Lung (tissue), 12 donors: ENCODE results near the gene ASB11. TPM values are rescaled to one million over a fixed set of nuclear protein-coding genes. Genes with fewer than 3 reads are reported as not detected.

ENCODE experiments used
- ATAC-seq: fragments of 200-7000 bp; cut with Tn5 transposase; one replicate; pipeline ENCODE4 v1.9.1; 2020; ENCODE audit warnings: moderate number of reproducible peaks; ENCODE audit not compliant: insufficient read depth, low FRiP score
- DNase-seq, 3 donors: peaks; one replicate each; pipeline ENCODE4 v3.0.0-alpha.2; 2013 to 2017
- H3K27ac ChIP-seq, 2 donors: one replicate each; pipeline ENCODE4 v1.5.1; 2013; ENCODE audit warnings: mild to moderate bottlenecking in 2 of 2, moderate library complexity in 2 of 2, control low read depth in 1 of 2, inconsistent platforms in 1 of 2, low read depth in 1 of 2, low read length in 1 of 2
- H3K27me3 ChIP-seq, 3 donors: one replicate each; pipeline ENCODE4 v1.5.1; 2013; ENCODE audit warnings: low read length in 2 of 3; ENCODE audit not compliant: control insufficient read depth in 3 of 3, insufficient read depth in 3 of 3
- H3K36me3 ChIP-seq, 4 donors: one replicate each; pipeline ENCODE4 v1.5.1; 2013; ENCODE audit warnings: low read length in 4 of 4, mild to moderate bottlenecking in 1 of 4, moderate library complexity in 1 of 4; ENCODE audit not compliant: control insufficient read depth in 4 of 4, insufficient read depth in 4 of 4
- H3K4me1 ChIP-seq, 5 donors: one replicate each; pipeline ENCODE4 v1.5.1; 2013; ENCODE audit warnings: low read length in 5 of 5, mild to moderate bottlenecking in 2 of 5, moderate library complexity in 1 of 5; ENCODE audit not compliant: control insufficient read depth in 5 of 5, insufficient read depth in 5 of 5
- H3K4me3 ChIP-seq: one replicate; pipeline ENCODE4 v1.5.1; 2013; ENCODE audit warnings: mild to moderate bottlenecking, control low read depth, moderate library complexity
- H3K9ac ChIP-seq, 2 donors: one replicate each; pipeline ENCODE4 v1.5.1; 2013; ENCODE audit warnings: low read length in 2 of 2, control low read depth in 1 of 2; ENCODE audit not compliant: insufficient read depth in 1 of 2
- H3K9me3 ChIP-seq, 4 donors: one replicate each; pipeline ENCODE4 v1.5.1; 2013; ENCODE audit warnings: low read length in 3 of 4, mild to moderate bottlenecking in 1 of 4, moderate library complexity in 1 of 4; ENCODE audit not compliant: control insufficient read depth in 4 of 4, insufficient read depth in 3 of 4
- WGBS, 2 donors: extraction: QIAGEN DNeasy Blood & Tissue Kit; methylation state at CpG; one replicate each; pipeline ENCODE4 v1.1.7; 2013; 5-methylcytosine and 5-hydroxymethylcytosine counted together
- polyA plus RNA-seq, 2 donors: library from polyadenylated mRNA; stranded (reverse); fragments of 200-250 nt; gene quantifications; one replicate each; pipeline ENCODE4 v1.2.1, GENCODE V29; 2013
- total RNA-seq, 2 donors: library from RNA; depleted of rRNA in 1 of 2; stranded (reverse); fragments of >200 nt in 1 of 2; gene quantifications; one replicate each; pipeline ENCODE4 v1.2.1, GENCODE V29; 2014 to 2021
- TF ChIP-seq, protein P1 (sequence below): IDR thresholded peaks from 2 replicates; pipeline ENCODE4 v1.5.1; 2012; ENCODE audit warnings: mild to moderate bottlenecking; ENCODE audit errors: control extremely low read depth, extremely low read depth
- donor health status: control.
- donor health status: control.
- donor health status: Bipolar disorder and iron deficiency.
- donor health status: healthy.
- donor health status: DM: yes; HTN: yes; CAD: no.

Gene ASB11
- total and polyA plus RNA-seq, 4 donors: 0.06 to 0.34 (median 0.06) TPM; not detected in 1

DNA sequence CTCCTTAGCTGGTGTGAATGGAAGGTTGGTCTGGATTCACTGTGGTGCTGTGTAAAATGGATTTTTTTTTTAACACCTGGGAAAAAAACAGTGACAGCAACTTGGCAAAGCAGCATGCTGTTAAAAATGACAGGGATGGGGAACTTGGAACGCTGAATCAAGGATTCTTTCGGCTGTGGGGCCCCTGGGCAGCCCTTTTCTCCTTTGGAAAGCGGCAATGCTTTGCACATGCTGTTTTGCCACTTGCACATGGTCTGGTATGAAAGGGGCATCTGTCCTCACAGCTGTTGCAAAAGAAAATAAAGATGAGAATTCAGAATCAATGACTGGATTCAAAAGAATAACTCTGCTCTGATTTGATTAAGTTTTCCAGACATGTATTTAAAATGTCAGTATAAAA is 30.5 kb upstream of the ASB11 start:
- H3K27ac ChIP-seq: no peak overlapping the region
- H3K9ac ChIP-seq: no peak overlapping the region
- peaks cover 0 to 28% (median 26%) of the 10 kb centered on the region in 3 donors for H3K27me3 ChIP-seq
- H3K4me1 ChIP-seq: peaks cover 0 to 15% (median 0%) of the 10 kb centered on the region in 5 donors
- WGBS, 2 donors: 74 to 93% methylated on average over 3 of the region's 3 CpGs
- H3K36me3 ChIP-seq: peaks cover 0 to 5% (median 0%) of the 10 kb centered on the region in 4 donors
- DNase-seq (no peak), ATAC-seq (no peak)
- no peaks in the 10 kb centered on the region for H3K9me3 ChIP-seq
- no peak overlapping the region for H3K4me3 ChIP-seq
- TF ChIP-seq, protein P1, sequence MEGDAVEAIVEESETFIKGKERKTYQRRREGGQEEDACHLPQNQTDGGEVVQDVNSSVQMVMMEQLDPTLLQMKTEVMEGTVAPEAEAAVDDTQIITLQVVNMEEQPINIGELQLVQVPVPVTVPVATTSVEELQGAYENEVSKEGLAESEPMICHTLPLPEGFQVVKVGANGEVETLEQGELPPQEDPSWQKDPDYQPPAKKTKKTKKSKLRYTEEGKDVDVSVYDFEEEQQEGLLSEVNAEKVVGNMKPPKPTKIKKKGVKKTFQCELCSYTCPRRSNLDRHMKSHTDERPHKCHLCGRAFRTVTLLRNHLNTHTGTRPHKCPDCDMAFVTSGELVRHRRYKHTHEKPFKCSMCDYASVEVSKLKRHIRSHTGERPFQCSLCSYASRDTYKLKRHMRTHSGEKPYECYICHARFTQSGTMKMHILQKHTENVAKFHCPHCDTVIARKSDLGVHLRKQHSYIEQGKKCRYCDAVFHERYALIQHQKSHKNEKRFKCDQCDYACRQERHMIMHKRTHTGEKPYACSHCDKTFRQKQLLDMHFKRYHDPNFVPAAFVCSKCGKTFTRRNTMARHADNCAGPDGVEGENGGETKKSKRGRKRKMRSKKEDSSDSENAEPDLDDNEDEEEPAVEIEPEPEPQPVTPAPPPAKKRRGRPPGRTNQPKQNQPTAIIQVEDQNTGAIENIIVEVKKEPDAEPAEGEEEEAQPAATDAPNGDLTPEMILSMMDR: no peak

DNA sequence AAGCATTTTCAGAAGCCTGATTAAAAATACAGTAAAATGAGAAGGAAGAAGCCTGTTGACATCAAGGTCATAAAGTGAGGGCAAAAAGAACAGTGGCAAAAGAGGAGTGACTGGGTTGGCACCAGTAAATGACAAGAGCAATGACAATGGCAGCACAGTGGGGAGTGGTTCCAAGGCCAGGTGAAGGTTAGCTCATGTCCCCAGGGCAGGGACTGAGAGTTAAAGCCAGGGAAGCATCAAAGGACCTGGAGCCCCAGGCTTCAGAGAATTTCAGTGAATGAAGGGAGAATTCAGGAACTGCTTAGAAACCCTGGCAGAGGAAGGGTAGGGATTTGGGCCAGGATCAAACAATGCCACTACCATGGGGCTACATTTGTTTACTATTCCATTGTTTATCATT is 28.7 kb upstream of the ASB11 start:
- Histone ChIP-seq H3K4me1 (peaks cover 0 to 15% (median 0%) of the 10 kb centered on the region in 5 donors), H3K27ac (no peak overlapping the region), H3K27me3 (peaks cover 0 to 33% (median 29%) of the 10 kb centered on the region in 3 donors), H3K36me3 (peaks cover 0 to 5% (median 0%) of the 10 kb centered on the region in 4 donors), H3K9me3 (no peaks in the 10 kb centered on the region), H3K9ac (no peak overlapping the region), H3K4me3 (no peak overlapping the region)
- no peak for DNase-seq
- no peak for ATAC-seq
- TF ChIP-seq, protein P1: no peak

DNA sequence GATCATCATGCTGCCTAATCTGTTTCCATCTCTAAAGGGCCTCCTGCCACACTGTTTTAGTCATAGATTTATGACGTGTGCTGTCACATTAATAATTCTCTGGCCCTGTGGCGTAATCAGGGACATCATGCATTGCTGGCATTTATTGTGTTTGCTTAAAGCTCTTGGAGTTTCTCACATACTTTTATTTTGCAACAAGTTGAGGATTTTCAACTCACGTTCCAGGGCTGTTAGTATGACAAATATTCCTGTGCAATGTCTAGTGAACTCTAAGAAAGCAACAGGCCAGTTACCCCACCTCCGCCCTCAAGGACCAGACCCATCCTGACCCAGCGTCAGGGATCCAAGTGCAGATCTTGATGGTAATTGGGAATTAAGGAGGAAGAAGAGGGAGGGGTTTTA is 27.6 kb upstream of the ASB11 start:
- Histone ChIP-seq H3K4me1 (peaks cover 0 to 15% (median 0%) of the 10 kb centered on the region in 5 donors), H3K27me3 (peaks cover 0 to 42% (median 24%) of the 10 kb centered on the region in 3 donors), H3K4me3 (no peak overlapping the region), H3K36me3 (no peaks in the 10 kb centered on the region), H3K9me3 (no peaks in the 10 kb centered on the region), H3K9ac (no peak overlapping the region), H3K27ac (no peak overlapping the region)
- DNase-seq: peak; percentile 66 to 93 (median 91)
- TF ChIP-seq, protein P1: no peak
- ATAC-seq: peak; percentile 59
- 49 to 71% methylated on average over 5 of the region's 5 CpGs for whole genome bisulfite sequencing, 2 donors

DNA sequence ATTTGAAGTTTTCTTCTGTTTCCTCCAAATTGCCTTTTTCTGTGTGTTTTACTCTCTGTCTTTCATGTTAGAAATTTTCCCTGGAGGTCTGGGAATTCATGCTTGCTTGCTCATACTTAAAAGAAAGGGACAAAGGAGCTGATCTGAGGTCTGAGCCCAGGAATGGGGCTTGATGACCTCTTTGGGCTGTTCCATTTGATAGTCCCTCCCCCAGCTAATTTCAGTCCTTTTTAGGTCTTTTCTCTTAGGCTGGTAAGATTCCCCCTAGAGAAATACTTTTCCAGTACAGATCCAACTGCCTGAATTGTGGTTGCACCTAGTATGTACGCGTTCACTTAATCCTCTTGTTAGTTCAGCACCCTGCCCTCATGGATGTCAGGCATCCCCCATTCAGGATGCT is 25.4 kb upstream of the ASB11 start:
- WGBS, 2 donors: 97% methylated on average over 2 of the region's 2 CpGs
- no peaks in the 10 kb centered on the region for H3K36me3 ChIP-seq
- no peak overlapping the region for H3K27ac ChIP-seq
- TF ChIP-seq, protein P1: no peak
- no peak for ATAC-seq
- H3K4me3 ChIP-seq: no peak overlapping the region
- DNase-seq: no peak
- no peak overlapping the region for H3K9ac ChIP-seq
- peaks cover 0 to 15% (median 0%) of the 10 kb centered on the region in 5 donors for H3K4me1 ChIP-seq
- H3K27me3 ChIP-seq: peaks cover 0 to 46% (median 27%) of the 10 kb centered on the region in 3 donors
- no peaks in the 10 kb centered on the region for H3K9me3 ChIP-seq
